HEK293 (cell line): ENCODE measurements around the gene WSCD2.

ENCODE experiments used
- BCL11A ChIP-seq: fragments of 450-650 bp; formaldehyde crosslinking; IDR thresholded peaks from 2 replicates; pipeline ENCODE4 v1.5.1; 2016; ENCODE audit warnings: low read depth, missing biosample characterization, missing genetic modification characterization
- TCF7L2 ChIP-seq: IDR thresholded peaks from 2 replicates; pipeline ENCODE4 v1.6.1; 2011; ENCODE audit warnings: low read depth, mild to moderate bottlenecking, inconsistent platforms, low read length, moderate library complexity, borderline replicate concordance
- ZNF23 ChIP-seq: fragments of 450-650 bp; formaldehyde crosslinking; IDR thresholded peaks from 2 replicates; pipeline ENCODE4 v1.5.1; 2016; ENCODE audit warnings: missing biosample characterization, missing genetic modification characterization, borderline replicate concordance
- TF ChIP-seq, protein P1 (sequence below): fragments of 450-650 bp; formaldehyde crosslinking; IDR thresholded peaks from 2 replicates; pipeline ENCODE4 v1.5.1; 2016; ENCODE audit warnings: missing biosample characterization, missing genetic modification characterization
- TF ChIP-seq, protein P2 (sequence below): fragments of 450-650 bp; formaldehyde crosslinking; IDR thresholded peaks from 2 replicates; pipeline ENCODE4 v1.5.1; 2016; ENCODE audit warnings: missing biosample characterization, missing genetic modification characterization
- TF ChIP-seq, protein P3 (sequence below): fragments of 450-650 bp; formaldehyde crosslinking; IDR thresholded peaks from 2 replicates; pipeline ENCODE4 v1.5.1; 2016; ENCODE audit warnings: missing biosample characterization, missing genetic modification characterization

DNA sequence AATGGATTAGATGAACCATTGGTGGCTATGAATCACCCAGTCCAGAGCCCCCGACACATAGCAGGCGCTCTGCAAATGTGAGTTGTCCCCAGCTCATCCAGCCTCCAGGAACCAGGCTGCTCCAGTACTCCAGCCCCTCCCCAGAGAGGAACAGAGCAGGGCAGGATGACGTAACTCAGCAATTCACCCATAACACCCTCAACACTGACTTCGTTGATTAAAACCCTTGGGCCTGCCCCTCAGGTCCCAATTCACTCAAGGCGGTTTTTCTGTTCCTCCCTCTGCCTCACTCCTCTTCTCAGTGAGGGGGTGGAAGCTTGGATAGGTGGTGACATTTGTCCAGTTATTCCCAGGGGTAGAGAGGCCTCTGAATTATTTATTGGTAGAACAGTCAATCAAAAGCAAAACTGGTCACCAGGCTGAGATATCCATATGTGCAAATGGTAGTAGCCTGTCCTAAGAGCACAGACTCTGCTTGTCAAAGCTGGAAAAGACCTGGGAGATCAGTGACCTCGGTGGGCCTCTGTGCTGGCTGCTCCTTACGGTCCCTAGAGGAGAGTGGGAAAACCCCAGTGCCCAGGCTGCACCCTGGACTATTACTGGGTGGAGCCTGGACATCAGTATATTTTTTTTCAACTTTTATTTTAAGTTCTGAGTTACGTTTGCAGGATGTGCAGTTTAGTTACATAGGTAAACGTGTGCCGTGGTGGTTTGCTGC lies 113.1 kb downstream of the WSCD2 start:
- TF ChIP-seq, protein P1, sequence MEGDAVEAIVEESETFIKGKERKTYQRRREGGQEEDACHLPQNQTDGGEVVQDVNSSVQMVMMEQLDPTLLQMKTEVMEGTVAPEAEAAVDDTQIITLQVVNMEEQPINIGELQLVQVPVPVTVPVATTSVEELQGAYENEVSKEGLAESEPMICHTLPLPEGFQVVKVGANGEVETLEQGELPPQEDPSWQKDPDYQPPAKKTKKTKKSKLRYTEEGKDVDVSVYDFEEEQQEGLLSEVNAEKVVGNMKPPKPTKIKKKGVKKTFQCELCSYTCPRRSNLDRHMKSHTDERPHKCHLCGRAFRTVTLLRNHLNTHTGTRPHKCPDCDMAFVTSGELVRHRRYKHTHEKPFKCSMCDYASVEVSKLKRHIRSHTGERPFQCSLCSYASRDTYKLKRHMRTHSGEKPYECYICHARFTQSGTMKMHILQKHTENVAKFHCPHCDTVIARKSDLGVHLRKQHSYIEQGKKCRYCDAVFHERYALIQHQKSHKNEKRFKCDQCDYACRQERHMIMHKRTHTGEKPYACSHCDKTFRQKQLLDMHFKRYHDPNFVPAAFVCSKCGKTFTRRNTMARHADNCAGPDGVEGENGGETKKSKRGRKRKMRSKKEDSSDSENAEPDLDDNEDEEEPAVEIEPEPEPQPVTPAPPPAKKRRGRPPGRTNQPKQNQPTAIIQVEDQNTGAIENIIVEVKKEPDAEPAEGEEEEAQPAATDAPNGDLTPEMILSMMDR (tag by site-specific recombination): no peak
- no peak for TF ChIP-seq TCF7L2
- no peak for TF ChIP-seq ZNF23 (tag by site-specific recombination)
- TF ChIP-seq, protein P2, sequence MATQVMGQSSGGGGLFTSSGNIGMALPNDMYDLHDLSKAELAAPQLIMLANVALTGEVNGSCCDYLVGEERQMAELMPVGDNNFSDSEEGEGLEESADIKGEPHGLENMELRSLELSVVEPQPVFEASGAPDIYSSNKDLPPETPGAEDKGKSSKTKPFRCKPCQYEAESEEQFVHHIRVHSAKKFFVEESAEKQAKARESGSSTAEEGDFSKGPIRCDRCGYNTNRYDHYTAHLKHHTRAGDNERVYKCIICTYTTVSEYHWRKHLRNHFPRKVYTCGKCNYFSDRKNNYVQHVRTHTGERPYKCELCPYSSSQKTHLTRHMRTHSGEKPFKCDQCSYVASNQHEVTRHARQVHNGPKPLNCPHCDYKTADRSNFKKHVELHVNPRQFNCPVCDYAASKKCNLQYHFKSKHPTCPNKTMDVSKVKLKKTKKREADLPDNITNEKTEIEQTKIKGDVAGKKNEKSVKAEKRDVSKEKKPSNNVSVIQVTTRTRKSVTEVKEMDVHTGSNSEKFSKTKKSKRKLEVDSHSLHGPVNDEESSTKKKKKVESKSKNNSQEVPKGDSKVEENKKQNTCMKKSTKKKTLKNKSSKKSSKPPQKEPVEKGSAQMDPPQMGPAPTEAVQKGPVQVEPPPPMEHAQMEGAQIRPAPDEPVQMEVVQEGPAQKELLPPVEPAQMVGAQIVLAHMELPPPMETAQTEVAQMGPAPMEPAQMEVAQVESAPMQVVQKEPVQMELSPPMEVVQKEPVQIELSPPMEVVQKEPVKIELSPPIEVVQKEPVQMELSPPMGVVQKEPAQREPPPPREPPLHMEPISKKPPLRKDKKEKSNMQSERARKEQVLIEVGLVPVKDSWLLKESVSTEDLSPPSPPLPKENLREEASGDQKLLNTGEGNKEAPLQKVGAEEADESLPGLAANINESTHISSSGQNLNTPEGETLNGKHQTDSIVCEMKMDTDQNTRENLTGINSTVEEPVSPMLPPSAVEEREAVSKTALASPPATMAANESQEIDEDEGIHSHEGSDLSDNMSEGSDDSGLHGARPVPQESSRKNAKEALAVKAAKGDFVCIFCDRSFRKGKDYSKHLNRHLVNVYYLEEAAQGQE (tag by site-specific recombination): no peak
- TF ChIP-seq BCL11A: no peak
- TF ChIP-seq, protein P3, sequence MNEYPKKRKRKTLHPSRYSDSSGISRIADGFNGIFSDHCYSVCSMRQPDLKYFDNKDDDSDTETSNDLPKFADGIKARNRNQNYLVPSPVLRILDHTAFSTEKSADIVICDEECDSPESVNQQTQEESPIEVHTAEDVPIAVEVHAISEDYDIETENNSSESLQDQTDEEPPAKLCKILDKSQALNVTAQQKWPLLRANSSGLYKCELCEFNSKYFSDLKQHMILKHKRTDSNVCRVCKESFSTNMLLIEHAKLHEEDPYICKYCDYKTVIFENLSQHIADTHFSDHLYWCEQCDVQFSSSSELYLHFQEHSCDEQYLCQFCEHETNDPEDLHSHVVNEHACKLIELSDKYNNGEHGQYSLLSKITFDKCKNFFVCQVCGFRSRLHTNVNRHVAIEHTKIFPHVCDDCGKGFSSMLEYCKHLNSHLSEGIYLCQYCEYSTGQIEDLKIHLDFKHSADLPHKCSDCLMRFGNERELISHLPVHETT (tag by site-specific recombination): no peak
